Measurements from ENCODE around the gene REST.

The REST gene

GRCh38 chr4:56995525-56995924 lies 87.8 kb downstream of the REST start:
- peak; percentile 85 for DNase-seq (ENCODE audit: low read depth)
- TF ChIP-seq, protein P1, sequence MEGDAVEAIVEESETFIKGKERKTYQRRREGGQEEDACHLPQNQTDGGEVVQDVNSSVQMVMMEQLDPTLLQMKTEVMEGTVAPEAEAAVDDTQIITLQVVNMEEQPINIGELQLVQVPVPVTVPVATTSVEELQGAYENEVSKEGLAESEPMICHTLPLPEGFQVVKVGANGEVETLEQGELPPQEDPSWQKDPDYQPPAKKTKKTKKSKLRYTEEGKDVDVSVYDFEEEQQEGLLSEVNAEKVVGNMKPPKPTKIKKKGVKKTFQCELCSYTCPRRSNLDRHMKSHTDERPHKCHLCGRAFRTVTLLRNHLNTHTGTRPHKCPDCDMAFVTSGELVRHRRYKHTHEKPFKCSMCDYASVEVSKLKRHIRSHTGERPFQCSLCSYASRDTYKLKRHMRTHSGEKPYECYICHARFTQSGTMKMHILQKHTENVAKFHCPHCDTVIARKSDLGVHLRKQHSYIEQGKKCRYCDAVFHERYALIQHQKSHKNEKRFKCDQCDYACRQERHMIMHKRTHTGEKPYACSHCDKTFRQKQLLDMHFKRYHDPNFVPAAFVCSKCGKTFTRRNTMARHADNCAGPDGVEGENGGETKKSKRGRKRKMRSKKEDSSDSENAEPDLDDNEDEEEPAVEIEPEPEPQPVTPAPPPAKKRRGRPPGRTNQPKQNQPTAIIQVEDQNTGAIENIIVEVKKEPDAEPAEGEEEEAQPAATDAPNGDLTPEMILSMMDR (conservative IDR thresholded peaks at IDR 0.05; ENCODE audit: low read depth, low read length), result no peak
- H3K4me3 ChIP-seq (ENCODE audit: low read depth, low read length), result no peak overlapping the region

DNA sequence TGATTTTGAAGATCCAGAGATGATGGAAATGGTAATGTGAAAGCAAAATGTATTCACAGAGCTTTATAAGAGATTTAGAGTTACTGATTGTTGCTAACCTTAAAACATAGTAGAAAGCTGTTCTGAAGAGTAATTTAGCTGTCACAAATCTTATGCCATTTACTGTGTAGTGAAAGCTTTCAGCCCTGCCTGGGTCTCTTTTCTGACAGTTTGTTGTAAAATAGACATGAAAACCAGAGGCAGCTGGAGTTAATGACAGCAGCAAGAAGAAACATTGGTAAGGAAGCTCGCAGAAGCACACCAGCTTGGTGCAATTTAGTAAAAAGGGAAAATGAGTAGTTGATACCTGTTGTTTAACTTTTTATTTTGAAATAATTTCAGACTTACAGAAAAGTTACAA lies 92.1 kb downstream of the REST start:
- no peak for DNase-seq (ENCODE audit: low read depth)
- TF ChIP-seq, protein P1 (conservative IDR thresholded peaks at IDR 0.05; ENCODE audit: low read depth, low read length), result no peak
- no peak overlapping the region for H3K4me3 ChIP-seq (ENCODE audit: low read depth, low read length)

GRCh38 chr4:57013543-57014120 lies 105.9 kb downstream of the REST start:
- peak; percentile 12 for DNase-seq (ENCODE audit: low read depth)
- TF ChIP-seq, protein P1 (conservative IDR thresholded peaks at IDR 0.05; ENCODE audit: low read depth, low read length), result no peak
- H3K4me3 ChIP-seq (ENCODE audit: low read depth, low read length), result no peak overlapping the region
